HUES64 (cell line): ENCODE data around the gene OPHN1.
"Not testable (repeated sequence)": the region's sequence is repeated elsewhere in the genome, so short reads cannot be mapped to it uniquely, and the experiment has no call there.

Experiments used
- H3K27ac ChIP-seq: 2 replicates; pipeline ENCODE4 v1.7.0; 2013; ENCODE audit warnings: low read depth, low read length, inconsistent platforms
- H3K27me3 ChIP-seq: 2 replicates; pipeline ENCODE4 v1.6.1; 2013; ENCODE audit warnings: mild to moderate bottlenecking, low read length; ENCODE audit not compliant: insufficient read depth
- H3K36me3 ChIP-seq: 2 replicates; pipeline ENCODE4 v1.6.1; 2013; ENCODE audit warnings: mild to moderate bottlenecking, low read length; ENCODE audit not compliant: insufficient read depth
- H3K4me1 ChIP-seq: 2 replicates; pipeline ENCODE4 v1.6.1; 2013; ENCODE audit warnings: mild to moderate bottlenecking, low read length, moderate library complexity; ENCODE audit not compliant: insufficient read depth
- H3K4me3 ChIP-seq: 2 replicates; pipeline ENCODE4 v1.5.1; 2013; ENCODE audit warnings: mild to moderate bottlenecking, low read length, moderate library complexity
- H3K9ac ChIP-seq: 2 replicates; pipeline ENCODE4 v1.6.1; 2013; ENCODE audit warnings: mild to moderate bottlenecking, low read depth, low read length
- H3K9me3 ChIP-seq: 2 replicates; pipeline ENCODE4 v1.6.1; 2013; ENCODE audit warnings: low read depth, low read length; ENCODE audit not compliant: insufficient read depth
- WGBS: fragments of 150-250, 120-280 bp; methylation state at CpG from one replicate; pipeline ENCODE4 v1.1.7; 2013; ENCODE audit warnings: missing lambda C conversion rate; 5-methylcytosine and 5-hydroxymethylcytosine counted together

The OPHN1 gene

DNA sequence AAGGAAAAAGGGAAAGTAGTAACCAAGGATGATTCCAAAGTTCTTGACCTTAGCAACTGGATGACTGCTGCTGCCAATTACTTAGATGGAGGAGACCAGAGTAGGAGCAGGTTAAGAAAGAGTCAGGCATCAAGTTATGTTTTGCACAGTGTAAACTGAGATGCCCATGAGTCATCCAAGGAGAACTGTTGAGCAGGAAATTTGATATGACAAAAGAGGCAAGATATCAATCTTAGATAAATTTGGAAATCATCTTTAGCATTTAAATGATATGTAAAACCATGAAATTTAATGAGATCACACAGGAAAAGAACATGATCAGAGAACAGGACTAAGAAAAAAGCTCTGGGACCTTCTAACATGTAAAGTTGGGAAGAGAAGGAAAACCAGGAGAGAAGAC is 361.3 kb downstream of the OPHN1 start:
- H3K9ac ChIP-seq: no peak overlapping the region
- no peaks in the 10 kb centered on the region for H3K36me3 ChIP-seq
- no peaks in the 10 kb centered on the region for H3K9me3 ChIP-seq
- H3K4me3 ChIP-seq: no peak overlapping the region
- no peaks in the 10 kb centered on the region for H3K4me1 ChIP-seq
- H3K27me3 ChIP-seq: no peaks in the 10 kb centered on the region
- H3K27ac ChIP-seq: no peak overlapping the region

DNA sequence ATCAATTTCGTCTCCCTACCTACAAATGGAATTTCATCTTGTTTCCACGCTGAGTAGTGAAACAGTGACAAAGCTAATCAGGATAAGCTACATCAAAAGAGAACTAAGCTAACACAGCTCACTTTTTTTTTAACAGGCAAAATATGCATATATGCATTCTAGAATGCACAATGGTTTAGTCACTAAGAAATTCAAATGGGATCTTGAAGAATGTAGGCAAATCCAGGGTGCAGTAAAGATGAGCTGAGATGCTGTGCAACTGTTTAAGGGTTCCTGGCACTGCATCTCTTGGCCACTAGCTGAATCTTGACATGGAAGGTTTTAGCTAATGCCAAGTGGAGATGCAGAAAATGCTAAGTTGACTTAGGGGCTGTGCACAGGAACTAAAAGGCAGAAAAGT is 363.2 kb downstream of the OPHN1 start:
- H3K9me3 ChIP-seq, H3K36me3 ChIP-seq, H3K27ac ChIP-seq, H3K4me1 ChIP-seq, H3K27me3 ChIP-seq, H3K9ac ChIP-seq, H3K4me3 ChIP-seq: not testable (repeated sequence)
- 100% methylated on average over 2 of the region's 2 CpGs for WGBS

DNA sequence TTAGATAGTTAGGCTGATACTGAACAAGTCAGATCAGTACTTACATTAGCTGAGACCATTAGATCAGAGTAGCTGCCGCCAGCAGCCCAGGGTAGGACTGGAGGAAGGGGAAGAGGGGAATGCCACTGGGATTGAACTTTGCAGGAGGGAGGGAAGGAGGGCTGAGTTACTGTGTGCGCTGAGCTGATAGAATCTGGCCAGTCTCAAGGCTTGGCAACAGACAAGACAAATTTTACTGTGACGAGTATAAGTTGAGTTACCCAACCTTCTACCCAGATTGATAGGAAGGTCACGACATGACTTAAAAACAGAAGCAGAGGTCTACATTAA is 372.1 kb downstream of the OPHN1 start:
- Histone ChIP-seq H3K27ac (no peak overlapping the region), H3K4me3 (no peak overlapping the region), H3K4me1 (peaks cover 10% of the 10 kb centered on the region; the same call in 1 of the 2 replicates), H3K9ac (no peak overlapping the region), H3K9me3 (no peaks in the 10 kb centered on the region), H3K36me3 (no peaks in the 10 kb centered on the region), H3K27me3 (no peaks in the 10 kb centered on the region)
- 94% methylated on average over 4 of the region's 4 CpGs for WGBS

DNA sequence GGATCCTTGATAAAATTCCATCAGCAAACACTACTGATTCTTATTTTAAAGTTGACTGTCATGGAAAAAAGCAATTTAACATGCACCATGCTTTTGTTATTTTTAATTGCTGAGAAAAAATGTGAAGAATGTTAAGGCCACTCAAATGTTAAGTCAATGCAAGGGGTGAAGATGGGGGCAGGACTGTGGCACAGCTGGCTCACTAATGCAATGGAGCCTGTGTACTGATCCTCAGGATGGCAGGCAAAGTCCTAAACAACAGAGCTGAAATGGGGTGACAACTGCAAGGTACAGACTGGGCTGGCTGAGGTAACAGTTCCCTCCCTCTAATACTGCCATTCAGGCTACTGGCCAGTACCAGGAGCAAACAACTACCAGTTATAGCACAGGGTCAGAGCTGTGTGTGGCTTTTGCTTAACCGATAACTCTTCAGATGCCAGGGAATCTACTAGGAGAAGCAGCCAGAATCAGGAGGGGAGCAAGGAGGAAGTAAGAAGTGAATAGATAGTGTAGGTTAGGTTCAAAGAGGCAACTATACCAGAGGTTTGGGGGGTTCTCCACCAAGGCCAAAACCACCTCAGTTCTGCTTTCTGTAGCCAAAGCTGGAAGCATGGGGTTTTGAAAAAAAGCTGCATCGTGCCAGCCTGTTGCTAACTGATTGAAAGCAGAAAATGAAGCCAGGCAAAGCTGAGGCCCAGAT is 372.6 kb downstream of the OPHN1 start:
- WGBS: 87% methylated on average over 2 of the region's 2 CpGs

DNA sequence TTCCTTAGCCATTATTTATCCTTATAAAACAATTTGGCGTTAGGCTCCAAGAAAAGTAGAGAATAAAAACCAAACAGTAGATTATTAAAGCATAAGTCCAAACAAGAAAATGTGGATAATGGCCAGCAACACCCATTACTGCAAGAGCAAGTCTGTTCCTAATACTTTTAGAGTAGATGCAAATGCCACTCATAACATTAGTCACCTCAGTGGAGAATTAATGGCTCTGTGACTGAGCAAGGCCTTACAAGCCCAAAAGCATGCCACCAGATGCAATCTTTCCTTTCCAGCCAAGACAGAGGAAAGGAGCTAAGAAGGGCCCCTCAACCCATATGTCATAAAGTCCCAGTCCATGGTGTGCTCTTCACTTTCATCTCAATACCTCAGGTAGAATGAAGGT is 373.8 kb downstream of the OPHN1 start:
- H3K36me3 ChIP-seq: no peaks in the 10 kb centered on the region

More for the DNA sequence above, 372.6 kb downstream of the OPHN1 start:
- Histone ChIP-seq H3K27me3 (no peaks in the 10 kb centered on the region), H3K36me3 (no peaks in the 10 kb centered on the region), H3K4me3 (no peak overlapping the region), H3K27ac (no peak overlapping the region), H3K4me1 (peaks cover 10% of the 10 kb centered on the region; the same call in 1 of the 2 replicates), H3K9ac (no peak overlapping the region), H3K9me3 (no peaks in the 10 kb centered on the region)

DNA sequence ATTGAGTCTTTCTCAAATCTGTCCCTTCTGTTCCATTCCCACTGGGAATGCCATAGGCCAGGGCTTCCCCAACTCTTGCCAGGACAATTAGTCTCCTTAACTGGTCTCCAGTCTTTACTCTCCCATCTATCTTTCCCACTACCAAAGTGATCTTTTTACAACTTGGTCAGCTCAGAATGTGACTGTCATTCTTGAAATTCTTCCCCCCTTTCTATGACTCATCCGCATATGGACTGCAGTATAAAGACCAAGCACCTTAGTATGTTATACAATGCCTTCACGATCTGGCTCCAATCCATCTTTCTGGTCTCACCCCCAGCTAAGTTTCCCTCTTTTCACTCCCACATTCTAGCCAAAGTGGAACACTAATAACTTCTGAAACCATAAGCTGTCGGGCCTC is 383.8 kb downstream of the OPHN1 start:
- Histone ChIP-seq H3K4me3 (no peak overlapping the region), H3K4me1 (no peaks in the 10 kb centered on the region)
- 85% methylated on average over 3 of the region's 3 CpGs for WGBS

More for the DNA sequence above, 373.8 kb downstream of the OPHN1 start:
- H3K4me3 ChIP-seq: no peak overlapping the region
- no peak overlapping the region for H3K27ac ChIP-seq
- WGBS: no CpG with 5 or more reads among the region's 1 CpG
- H3K4me1 ChIP-seq: peaks cover 10% of the 10 kb centered on the region; the same call in 1 of the 2 replicates
- no peaks in the 10 kb centered on the region for H3K27me3 ChIP-seq
- H3K9me3 ChIP-seq: no peaks in the 10 kb centered on the region
- H3K9ac ChIP-seq: no peak overlapping the region

DNA sequence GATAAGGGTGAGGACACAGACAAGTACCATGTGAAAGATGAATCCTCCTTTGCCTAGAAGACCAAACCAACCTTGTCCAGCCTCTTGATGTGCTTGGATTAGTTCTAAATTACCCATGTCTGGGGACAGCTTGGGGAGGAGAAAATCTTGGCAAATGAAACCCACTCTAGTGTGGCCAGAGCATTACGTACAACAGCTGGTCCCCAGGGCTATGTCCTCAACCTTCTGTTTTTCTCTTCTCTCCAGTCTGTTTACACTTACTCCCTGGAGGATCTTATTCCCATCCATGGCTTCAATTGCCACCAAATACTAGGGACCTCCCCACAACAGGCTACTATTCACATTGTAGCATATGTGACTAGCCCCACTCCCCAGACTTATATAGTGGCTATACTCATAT is 384.5 kb downstream of the OPHN1 start:
- H3K9me3 ChIP-seq: no peaks in the 10 kb centered on the region
- no peak overlapping the region for H3K27ac ChIP-seq
- no peaks in the 10 kb centered on the region for H3K36me3 ChIP-seq
- WGBS: 94% methylated on average over 1 of the region's 1 CpG
- no peak overlapping the region for H3K4me3 ChIP-seq
- H3K27me3 ChIP-seq: no peaks in the 10 kb centered on the region
- no peaks in the 10 kb centered on the region for H3K4me1 ChIP-seq
- no peak overlapping the region for H3K9ac ChIP-seq

More for the DNA sequence above, 383.8 kb downstream of the OPHN1 start:
- Histone ChIP-seq H3K9me3 (no peaks in the 10 kb centered on the region), H3K27me3 (no peaks in the 10 kb centered on the region), H3K36me3 (no peaks in the 10 kb centered on the region), H3K27ac (no peak overlapping the region), H3K9ac (no peak overlapping the region)

DNA sequence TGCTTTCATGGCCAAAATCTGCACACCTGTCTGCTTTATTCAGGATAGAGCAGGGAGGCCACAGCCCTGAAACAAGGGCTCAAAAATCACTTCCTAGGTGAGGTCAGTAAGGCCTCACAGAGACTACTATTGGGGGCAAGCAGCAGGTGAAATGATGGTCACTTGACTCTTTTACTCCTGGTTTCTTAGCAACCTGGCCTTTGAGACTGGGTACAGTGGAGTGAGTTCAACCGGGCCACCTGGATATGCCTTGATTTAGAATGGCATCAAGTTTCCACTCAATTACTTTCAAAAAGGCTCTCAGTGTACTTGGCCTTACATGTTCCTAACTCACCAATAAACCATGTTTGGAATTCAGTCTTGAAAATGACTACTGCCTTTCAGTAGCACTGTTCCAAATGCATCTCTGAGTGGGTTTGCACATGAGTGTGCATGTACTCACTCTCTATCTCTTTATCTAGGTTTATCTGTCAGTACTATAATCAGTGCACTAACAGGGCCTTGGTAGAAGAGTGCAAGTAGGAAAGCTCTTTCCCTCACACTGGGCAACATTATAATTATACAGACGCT is 388.2 kb downstream of the OPHN1 start:
- no peak overlapping the region for H3K27ac ChIP-seq
- no peaks in the 10 kb centered on the region for H3K27me3 ChIP-seq
- H3K9ac ChIP-seq: no peak overlapping the region
- no peaks in the 10 kb centered on the region; the same call in 1 of the 2 replicates for H3K4me1 ChIP-seq
- WGBS: 89% methylated on average over 2 of the region's 2 CpGs
- H3K9me3 ChIP-seq: no peaks in the 10 kb centered on the region
- no peak overlapping the region for H3K4me3 ChIP-seq
- H3K36me3 ChIP-seq: no peaks in the 10 kb centered on the region

DNA sequence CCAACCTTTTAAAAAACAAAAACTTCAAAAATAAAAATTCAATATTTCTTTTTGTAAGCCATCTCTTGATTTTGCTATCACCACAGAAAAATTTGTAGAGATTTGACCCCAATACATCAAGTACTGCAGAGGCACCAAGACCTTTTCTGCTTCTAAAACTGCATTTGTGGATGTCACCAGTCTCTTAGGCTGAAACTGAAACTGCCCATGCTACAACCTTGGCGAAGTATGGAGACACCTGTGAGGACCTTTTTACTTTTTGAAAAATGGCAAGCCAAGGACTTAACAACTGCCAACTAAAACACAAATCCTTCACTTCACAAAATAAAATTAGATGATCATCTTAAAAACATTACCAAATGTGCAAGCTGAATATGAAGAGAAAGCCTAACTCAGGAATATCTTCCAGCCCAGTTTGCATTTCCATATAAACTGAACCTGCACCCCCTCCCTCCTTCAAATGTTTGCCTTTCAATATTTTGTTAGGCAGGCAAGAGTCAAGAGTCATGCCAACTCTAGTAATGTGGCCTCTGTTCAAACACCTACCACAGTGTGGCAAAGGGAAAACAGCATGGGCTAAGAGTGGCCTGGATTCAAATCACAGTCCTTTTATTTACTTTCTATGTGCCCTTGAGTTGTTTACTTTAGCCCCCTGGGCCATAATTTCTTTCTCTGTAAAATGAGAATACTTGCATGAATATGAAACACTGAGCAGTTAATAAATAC is 389.4 kb downstream of the OPHN1 start:
- Histone ChIP-seq H3K4me3 (no peak overlapping the region), H3K9me3 (no peaks in the 10 kb centered on the region), H3K27ac (no peak overlapping the region), H3K9ac (no peak overlapping the region), H3K27me3 (no peaks in the 10 kb centered on the region), H3K36me3 (no peaks in the 10 kb centered on the region), H3K4me1 (no peaks in the 10 kb centered on the region; the same call in 1 of the 2 replicates)
- 95% methylated on average over 1 of the region's 1 CpG for WGBS

DNA sequence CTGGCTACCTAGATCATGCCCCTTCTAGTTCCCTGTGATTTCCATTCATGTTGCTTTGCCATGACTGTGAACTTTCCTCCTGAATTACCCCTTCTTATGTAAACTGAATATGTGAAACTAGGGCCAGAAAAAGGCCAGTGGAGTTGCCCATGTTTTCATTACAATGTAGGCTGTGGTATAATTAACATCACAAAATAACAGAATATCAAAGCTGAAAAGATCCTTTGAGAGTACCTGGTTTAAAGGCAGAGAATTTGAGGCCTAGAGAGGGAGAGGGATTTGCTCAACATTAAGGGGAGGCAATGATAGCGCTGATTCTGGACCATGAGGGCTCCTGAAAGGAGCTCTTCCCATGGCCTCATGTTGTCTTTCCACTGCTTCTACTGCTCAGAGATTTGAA is 392.2 kb downstream of the OPHN1 start:
- H3K27ac ChIP-seq: no peak overlapping the region; the same call in 1 of the 2 replicates
- no peak overlapping the region for H3K9ac ChIP-seq
- WGBS: 33% methylated on average over 1 of the region's 1 CpG
- H3K9me3 ChIP-seq: no peaks in the 10 kb centered on the region
- H3K36me3 ChIP-seq: no peaks in the 10 kb centered on the region
- no peak overlapping the region for H3K4me3 ChIP-seq
- H3K4me1 ChIP-seq: no peaks in the 10 kb centered on the region; the same call in 1 of the 2 replicates
- H3K27me3 ChIP-seq: no peaks in the 10 kb centered on the region
